NCI-H2171 treated with DMSO at 0.1 percent for 48 hours (cell line): ENCODE measurements around the gene SORBS1.

Source experiments
- DNase-seq: peaks from one replicate; lab custom pipeline; 2025; lab: John Stamatoyannopoulos, UW

The SORBS1 gene

GRCh38 chr10:95289003-95289920 lies 271.9 kb downstream of the SORBS1 start:
- no peak for DNase-seq

GRCh38 chr10:95288303-95288702 lies 272.9 kb downstream of the SORBS1 start:
- DNase-seq = no peak

GRCh38 chr10:95287281-95287680 lies 273.9 kb downstream of the SORBS1 start:
- no peak for DNase-seq

- DNase-seq = no peak
Observed at GRCh38 chr10:95286707-95287106, 274.5 kb downstream of the SORBS1 start.

GRCh38 chr10:95285556-95285955 lies 275.6 kb downstream of the SORBS1 start:
- DNase-seq = no peak

GRCh38 chr10:95284807-95285206 lies 276.4 kb downstream of the SORBS1 start:
- DNase-seq = no peak

GRCh38 chr10:95282107-95282506 lies 279.1 kb downstream of the SORBS1 start:
- no peak for DNase-seq

- no peak for DNase-seq
Observed at GRCh38 chr10:95281206-95281605, 280.0 kb downstream of the SORBS1 start.

GRCh38 chr10:95280637-95281036 lies 280.5 kb downstream of the SORBS1 start:
- DNase-seq = no peak

GRCh38 chr10:95279042-95279820 lies 281.9 kb downstream of the SORBS1 start:
- DNase-seq = peak; percentile 3

GRCh38 chr10:95278061-95278988 lies 282.8 kb downstream of the SORBS1 start:
- no peak for DNase-seq

GRCh38 chr10:95277614-95278013 lies 283.6 kb downstream of the SORBS1 start:
- no peak for DNase-seq

- DNase-seq = peak; percentile 31
Observed at GRCh38 chr10:95277201-95277570, 284.0 kb downstream of the SORBS1 start.

GRCh38 chr10:95276367-95277200 lies 284.6 kb downstream of the SORBS1 start:
- DNase-seq = no peak

GRCh38 chr10:95275726-95276366 lies 285.3 kb downstream of the SORBS1 start:
- DNase-seq = no peak

GRCh38 chr10:95273393-95274312 lies 287.5 kb downstream of the SORBS1 start:
- no peak for DNase-seq

GRCh38 chr10:95268438-95268837 lies 292.7 kb downstream of the SORBS1 start:
- DNase-seq = no peak

GRCh38 chr10:95267251-95267650 lies 293.9 kb downstream of the SORBS1 start:
- no peak for DNase-seq

GRCh38 chr10:95266674-95267095 lies 294.5 kb downstream of the SORBS1 start:
- peak; percentile 42 for DNase-seq
